GM21717 (cell line): Measurements from ENCODE around the gene PTGFR.

Source experiments
- ATAC-seq: cut with Tn5 transposase; IDR thresholded peaks from one replicate; pipeline ENCODE4 v1.9.1; 2021; ENCODE audit warnings: mild to moderate bottlenecking, moderate library complexity; ENCODE audit not compliant: unreplicated experiment

Gene PTGFR, protein sequence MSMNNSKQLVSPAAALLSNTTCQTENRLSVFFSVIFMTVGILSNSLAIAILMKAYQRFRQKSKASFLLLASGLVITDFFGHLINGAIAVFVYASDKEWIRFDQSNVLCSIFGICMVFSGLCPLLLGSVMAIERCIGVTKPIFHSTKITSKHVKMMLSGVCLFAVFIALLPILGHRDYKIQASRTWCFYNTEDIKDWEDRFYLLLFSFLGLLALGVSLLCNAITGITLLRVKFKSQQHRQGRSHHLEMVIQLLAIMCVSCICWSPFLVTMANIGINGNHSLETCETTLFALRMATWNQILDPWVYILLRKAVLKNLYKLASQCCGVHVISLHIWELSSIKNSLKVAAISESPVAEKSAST

DNA sequence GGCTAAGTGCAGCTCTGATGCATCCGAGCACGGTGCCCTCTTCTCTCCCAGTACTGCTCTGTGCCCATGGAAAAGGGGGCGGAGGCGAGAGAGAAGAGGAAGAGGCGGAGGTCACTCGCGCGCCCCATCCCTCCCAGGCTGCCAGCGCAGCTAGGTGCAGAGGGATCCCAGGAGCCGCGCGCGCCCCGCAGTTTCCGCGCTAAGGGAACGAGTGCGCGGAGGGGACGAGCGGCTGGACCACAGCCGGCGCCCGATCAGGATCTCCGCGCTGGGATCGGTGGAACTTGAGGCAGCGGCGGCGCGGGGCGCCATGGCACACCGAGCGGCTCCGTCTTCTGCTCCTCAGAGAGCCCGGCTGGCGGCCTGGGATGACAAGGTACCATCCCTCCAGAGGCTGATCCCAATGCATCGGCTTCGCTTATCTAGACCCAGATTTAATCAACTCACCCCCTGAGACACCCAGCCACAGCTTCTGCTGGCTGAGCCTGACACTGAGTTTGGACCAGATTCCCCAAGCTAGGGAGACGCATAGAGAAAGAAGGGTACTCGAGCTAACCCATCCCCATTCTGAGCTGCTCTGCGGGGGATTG is at the start of gene PTGFR:
Gene PTGFR (plus strand): TSS at position 114 of the 590 bp plus-strand sequence. CDS start 1,770 bp downstream, outside the sequence.
- no peak for ATAC-seq

DNA sequence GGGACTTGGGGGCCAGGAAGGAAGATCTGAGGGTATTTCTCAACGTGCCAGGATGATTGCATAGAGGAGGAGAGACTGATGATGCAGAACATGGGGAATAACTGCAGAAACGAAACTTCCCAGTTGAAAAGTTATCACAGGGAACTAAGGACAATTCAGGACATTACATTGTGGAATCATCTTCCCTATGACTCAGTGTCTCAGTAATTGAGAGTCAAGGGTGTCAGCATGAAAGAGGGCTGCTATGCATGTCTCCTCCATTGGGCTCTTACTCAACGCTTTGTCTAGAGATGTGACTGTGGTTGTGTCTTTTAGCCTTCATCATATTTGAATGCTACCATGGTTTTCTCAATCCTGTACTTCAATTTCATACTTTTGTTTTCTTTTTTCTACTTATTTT is 48.9 kb upstream of the PTGFR start:
- ATAC-seq, result no peak

DNA sequence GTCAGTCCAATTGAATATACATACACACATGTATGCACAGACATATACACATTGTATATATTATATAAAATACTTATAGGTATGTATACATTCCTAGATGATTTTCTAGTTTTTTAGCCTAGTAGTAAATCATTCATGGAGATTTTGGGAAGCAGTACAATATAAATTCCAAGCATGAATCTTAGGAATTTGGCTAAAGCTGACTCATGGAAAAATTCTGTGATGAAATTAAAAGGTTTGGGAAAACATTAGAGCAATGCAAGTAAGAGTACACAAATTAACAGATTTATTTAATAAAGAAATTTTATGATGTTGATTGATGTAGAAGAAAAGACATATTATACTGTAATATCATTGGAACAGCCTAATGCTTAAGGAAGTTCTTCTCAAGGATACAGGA is 43.7 kb upstream of the PTGFR start:
- no peak for ATAC-seq

DNA sequence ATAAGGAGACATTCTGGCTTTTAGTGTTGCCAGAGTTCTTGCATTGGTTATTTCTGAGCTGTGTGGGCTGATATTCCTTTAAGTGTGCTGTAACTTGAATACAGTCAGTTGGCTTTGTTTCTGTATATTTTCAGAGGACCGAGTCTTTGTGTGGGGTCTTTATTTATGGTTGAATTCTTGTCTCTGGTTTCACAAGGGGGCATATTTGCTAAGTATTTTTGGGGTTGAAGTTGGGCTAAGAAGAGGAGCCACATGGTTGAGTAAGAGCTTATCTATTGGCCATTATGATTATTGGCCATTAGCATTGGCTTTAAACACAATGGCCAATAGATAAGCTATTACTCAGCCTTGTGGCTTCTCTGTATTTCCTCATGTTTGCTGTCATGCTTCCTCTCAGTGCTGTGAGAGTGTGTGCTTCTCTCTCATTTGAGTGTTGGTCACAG is 26.3 kb upstream of the PTGFR start:
- ATAC-seq, result no peak

DNA sequence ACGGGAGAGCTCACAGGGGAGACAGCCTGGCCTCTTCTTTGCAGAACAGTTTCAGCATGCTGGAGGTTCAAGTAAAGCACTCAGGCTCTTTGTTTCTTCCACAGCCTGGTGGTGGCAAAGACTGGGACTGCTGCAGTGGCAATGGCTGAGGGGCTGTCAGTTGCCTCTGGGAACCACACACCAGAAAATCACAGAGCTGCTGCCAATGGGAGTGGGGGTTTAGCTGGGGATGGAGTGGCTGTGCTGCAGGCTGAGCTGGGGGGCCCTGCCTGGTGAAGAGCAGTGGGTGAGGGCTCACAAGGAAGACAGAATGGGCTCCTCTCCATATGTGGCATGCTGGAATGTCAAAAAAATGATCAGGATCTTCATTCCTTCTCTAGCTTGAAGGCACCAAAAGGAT is 25.6 kb upstream of the PTGFR start:
- no peak for ATAC-seq

DNA sequence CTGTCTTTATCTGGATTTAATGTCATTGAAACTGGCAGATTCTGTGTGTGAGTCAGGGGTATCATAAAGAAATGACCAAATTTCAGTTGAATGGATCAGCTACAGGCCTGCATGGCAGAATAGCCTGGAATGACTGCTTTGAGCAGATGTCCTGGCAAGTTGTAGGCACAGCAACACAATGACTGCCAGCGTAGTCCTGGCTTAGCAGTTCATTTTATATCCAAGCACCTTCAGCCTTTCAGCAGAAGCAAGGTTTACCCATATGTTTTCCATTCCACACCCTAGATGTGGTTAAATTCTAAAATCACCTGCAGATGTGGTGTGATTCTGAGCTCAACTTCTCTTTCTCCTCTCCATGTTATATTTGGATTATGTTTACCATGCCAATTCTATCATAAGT is 22.3 kb upstream of the PTGFR start:
- ATAC-seq, result no peak

DNA sequence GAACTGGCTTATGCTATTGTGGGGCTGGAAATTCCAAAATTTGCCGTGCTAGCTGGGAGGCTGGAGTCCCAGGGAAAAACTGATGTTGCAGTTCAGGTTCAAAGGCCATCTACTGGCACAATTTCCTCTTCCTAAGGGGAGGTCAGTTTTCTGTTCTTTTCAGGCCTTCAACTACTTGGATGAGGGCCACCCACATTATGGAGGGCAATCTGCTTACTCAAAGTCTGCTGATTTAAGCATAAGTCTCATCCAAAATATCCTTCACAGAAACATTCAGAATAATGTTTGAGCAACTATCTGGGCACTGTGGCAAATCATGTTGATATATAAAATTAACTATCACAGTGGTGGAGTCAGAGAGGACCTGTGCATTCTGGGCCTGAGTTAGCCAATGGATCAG is 21.2 kb upstream of the PTGFR start:
- no peak for ATAC-seq

DNA sequence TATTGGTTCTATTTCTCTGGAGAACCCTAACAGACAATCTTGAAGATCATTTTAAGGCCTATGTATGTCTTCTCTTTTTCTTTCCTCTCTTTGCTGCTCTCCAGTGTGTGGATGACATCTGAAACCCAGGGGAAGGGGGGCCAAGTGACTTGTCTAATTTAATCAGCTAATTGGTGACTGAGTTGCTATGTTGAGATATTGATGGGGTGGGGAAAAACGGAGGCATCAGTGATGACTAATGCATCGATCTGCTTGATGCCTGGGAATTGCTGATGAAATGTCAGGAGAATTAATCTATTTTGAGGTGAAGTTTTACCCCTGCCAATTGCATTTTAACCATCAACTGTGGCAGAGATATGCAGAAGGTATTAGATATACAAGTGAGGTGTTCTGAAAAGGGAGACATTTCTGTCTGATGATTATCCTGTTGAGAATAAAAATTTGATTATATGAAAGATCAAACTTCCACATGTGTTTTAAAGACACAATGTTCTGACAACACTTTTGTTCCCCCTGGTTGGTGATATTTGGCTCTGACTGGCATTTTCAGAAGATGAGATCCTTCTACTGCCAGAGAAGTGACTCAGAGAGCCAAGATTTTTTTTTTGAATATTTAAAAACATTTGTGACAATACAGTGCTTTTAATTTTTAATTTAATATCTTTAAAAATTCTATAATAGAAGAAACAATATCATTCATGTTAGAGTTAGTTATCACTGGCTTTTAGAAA is 18.7 kb upstream of the PTGFR start:
- ATAC-seq, result no peak

DNA sequence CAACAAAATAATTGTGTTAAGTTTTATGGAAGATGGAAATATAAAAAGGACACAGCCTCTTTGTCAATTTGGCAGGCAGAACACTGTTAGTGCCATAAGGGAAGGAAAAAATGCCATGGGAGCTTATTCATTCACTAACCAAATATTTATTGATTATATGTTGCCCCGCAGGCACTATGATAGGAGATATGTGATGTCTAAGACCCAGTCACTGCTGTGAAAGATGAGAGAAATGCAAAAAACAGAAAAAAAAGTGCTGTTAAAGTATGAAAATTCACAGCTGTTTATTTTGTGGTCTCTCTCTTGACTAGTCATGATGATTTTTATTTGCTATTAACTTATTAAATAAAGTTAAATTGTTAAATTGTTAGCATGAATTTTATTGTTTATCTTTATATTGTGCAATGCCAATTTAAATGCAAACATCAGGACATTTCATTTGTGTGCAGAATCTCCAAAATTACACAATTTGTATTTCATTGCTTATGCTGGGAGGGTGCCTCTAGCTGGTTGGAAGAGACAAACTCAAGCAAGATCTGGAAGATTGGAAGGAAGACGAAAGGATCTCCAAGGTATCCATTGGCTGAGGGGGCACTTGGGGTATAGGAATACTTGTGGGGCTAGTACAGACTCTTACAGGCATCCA is 17.8 kb upstream of the PTGFR start:
- no peak for ATAC-seq

DNA sequence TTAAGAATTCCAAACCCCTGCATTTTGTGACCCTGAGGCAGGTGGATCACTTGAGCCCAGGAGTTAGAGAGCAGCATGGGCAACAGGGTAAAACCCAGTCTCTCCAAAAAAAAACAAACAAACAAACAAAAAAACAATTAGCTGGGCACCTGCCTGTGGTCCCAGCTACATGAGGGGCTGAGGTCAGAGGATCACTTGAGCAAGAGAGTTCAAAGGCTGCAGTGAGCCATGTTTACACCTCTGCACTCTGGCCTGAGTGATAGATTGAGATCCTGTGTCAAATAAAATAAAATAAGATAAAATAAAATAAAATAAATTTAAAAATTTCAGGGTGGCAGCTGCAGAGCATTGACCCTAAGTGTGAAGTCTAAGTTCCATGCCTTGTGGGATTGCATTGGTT is 16.7 kb upstream of the PTGFR start:
- ATAC-seq, result no peak

DNA sequence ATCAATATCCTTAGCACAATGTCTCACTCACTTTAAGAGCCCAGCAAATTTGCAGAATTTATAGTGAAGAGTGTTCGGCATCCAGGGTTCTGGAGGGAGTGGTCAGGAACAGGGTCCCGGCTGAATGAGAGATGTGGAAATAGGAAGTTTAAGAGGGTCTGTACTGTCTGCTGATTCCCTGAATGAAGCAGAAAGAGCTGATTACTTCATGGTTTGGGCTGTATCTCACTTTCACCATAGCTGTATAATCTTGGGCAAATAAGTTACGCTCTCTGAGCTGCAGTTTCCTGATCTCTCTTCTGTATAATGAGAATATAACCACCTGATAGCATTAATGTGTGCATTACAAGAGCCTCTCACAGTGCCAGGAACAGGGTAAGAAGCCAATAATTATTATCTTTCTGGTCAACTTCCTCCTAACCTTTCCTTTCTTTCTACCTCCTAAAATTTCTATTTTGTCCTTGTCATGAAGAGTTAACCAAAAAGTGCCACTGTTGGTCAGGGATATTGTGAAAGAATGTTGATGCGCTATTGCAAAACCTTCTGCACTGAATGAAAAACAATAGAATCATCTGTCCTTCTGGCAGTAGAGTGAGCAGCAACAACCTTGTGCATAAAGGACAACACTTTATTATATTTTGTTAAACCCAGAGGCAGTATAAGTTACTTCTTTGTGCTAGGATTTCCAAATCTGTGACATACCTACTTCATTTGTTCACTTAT is 14.7 kb upstream of the PTGFR start:
- ATAC-seq, result no peak

DNA sequence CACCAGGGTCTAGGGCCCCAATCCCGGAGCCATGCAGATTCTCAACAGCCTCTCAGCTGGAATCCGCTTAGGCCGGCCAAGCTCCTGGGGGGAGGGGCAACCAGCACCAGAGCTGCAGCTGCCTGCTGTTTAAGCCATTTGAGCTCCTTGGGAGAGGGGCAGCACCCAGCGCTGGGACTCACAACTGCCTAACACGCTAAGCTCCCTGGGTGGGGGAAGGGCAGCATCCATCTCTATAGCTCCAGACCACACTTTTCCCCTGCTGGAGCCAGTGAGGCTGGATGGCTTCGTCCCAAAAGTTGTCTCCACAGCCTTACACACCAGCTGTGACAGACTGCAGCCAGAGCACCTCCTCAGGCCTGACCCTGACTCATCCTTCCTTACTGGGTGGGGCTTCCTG is 6.9 kb upstream of the PTGFR start:
- no peak for ATAC-seq

DNA sequence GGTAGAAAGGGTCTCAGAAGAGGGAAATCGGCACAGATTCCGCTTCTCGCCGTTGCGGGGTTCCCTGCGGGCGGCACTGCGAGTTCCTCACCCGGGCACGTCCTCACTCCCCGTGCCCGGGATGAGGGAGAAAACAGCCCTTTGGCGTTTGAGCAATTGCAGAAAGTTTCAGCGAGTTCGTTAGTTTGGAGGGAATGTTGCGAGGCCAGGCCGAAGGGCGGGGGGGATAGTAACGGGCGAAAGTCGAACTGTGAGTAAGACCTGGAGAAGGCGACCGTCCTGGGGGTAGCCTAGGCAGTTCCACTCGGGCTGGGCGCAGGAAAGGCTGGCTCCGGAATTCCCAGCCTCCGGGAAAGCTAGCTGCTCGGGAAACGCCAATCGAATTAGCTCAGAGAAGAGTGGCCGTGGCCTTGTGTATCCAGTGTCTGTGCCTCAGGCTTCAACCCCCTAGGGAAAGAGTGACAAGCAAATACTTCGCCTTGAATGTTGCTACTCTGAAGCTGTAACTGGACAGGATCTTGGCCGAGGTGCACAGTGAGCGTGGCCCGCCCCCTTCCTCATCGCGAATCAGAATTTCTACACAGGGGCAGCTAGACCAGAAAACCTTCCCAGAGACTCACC is 787 bp downstream of the PTGFR start:
- ATAC-seq, result no peak

DNA sequence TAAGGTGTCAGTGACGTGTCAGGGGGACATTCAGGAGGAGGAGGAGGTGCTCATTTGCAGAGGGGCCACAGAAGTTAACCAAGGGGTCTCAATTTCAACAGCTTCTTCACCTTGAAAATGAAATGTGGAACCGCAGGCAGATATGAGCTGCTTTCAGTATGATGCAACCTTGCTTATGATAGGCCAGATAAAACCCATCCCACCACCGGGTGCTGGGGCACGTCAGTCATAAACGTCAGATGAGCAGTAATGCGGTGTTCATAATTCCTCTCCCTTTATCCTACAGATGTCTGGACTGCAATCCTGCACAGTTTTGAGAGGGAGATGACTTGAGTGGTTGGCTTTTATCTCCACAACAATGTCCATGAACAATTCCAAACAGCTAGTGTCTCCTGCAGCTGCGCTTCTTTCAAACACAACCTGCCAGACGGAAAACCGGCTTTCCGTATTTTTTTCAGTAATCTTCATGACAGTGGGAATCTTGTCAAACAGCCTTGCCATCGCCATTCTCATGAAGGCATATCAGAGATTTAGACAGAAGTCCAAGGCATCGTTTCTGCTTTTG is 1.7 kb downstream of the PTGFR start:
- ATAC-seq, result no peak

DNA sequence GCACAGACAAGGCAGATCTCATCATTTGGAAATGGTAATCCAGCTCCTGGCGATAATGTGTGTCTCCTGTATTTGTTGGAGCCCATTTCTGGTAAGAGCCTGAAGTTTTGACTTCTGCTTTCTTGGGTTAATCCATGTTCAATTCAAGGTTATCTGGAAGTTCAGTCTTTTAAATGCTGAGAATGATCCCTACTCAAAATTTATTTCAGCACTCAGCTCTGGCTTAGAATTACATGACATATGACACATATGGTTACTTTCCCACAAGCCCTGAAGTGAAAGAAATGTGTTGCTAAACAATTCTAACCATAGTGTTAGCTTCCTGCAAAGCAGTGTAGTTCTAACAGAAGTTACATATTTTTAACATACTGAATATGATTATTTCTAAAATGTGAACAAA is 2.7 kb downstream of the PTGFR start:
- no peak for ATAC-seq

DNA sequence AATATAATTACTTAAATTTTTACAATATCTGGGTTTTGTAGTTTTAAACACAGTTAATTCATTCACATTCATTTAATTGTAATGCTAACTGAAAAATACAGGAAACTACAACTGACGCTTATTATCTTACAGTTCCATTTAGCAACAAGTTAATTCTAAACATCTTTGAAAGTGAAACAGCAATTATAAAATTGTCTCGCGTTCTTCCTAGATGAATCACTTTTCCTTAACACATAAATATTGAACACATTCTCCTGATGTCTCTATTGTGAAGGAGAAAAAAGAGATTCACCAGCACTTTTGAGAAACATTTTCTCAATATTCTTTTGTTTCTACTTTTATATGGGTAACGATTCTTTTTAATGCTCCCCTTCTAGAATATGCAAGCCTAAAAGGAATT is 6.4 kb downstream of the PTGFR start:
- ATAC-seq, result no peak

DNA sequence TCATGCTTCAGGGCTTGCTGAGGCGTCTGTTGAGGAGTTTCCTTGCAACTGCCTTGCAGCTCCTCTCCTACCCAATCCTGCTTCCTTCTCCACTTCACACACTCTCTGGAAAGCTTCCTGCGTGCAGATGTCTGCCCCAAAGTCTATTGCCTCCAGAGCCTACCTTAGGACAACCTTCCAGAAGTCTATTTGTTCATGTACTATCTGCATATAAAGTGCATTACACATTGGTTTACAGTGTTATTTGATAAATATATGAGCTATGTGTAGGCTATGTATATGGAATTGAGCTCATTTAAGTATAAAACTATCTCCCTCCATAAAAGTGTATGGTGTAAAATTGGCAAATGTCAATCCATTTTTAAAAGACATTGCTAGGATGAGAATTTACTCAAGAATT is 9.8 kb downstream of the PTGFR start:
- ATAC-seq, result no peak

DNA sequence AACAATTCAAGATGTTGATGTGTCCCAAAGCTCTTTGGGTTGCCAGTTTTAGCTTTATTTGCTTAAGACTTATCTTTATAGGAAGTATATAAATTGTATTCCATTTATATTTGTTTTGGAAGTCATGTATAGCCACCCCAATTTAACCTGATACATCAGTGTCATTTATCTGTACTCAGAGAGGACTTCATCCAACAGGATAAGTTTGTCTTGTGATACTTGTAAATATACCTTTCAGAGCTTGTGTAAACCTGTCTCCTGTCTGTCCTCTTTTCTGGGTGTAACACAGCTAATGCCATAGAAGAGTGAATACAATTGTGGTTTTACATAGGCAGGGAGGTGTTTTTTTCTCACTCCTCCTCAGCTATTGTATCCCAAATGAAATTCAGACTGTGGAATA is 10.4 kb downstream of the PTGFR start:
- ATAC-seq, result no peak

DNA sequence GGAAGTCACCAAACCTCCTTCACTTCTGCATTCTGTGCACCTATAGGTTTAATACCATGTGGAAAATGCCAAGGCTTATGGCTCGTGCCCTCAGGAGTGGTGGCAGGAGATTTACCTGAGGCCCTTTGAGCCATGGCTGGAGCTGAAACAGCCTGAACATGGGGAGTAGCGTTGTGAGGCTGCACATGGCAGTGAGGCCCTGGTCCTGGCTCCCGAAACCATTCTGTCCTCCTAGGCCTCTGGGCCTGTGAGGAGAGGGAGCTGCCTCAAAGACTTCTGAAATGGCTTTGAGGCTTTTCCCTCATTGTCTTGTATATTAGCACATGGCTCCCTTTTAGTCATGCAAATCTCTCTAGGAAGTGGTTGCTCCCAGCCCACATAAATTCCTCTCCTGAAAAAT is 20.6 kb downstream of the PTGFR start:
- no peak for ATAC-seq

DNA sequence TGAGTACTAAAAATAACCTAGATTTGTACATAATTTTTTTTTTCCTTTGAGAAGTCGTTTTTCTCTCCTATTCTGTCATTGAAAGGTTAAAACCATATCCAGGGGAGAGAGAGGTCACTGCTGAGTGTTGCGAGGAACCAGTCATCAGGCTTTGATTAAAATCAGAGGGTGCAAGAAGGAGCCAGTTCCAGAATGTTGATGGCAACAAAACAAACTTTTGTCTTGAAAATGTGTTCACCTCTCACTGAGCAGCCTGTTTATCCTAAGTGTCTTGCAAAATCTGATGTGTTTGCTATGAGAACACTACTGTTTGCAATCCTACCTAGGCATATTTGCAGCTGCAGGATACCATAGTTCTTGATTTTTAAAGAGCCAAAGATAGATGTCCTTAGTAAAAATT is 25.9 kb downstream of the PTGFR start:
- no peak for ATAC-seq
